Epidermal melanocyte (primary cell): ENCODE data around the gene KLHL18.
"Not testable (repeated sequence)": the region's sequence is repeated elsewhere in the genome, so short reads cannot be mapped to it uniquely, and the experiment has no call there.

ENCODE experiments used
- DNase-seq: peaks from one replicate; pipeline ENCODE4 v3.0.0; 2011; ENCODE audit warnings: low spot score; ENCODE audit not compliant: insufficient read length

KLHL18 gene

GRCh38 chr3:47273564-47273963 lies 9.2 kb upstream of the KLHL18 start:
- no peak for DNase-seq

GRCh38 chr3:47274652-47275051 lies 8.1 kb upstream of the KLHL18 start:
- no peak for DNase-seq

GRCh38 chr3:47276558-47276957 lies 6.2 kb upstream of the KLHL18 start:
- DNase-seq = no peak

GRCh38 chr3:47280519-47280918 lies 2.2 kb upstream of the KLHL18 start:
- no peak for DNase-seq

GRCh38 chr3:47283193-47283537 lies 421 bp downstream of the KLHL18 start:
- no peak for DNase-seq

- DNase-seq = no peak
These were observed 1.0 kb downstream of the KLHL18 start for GRCh38 chr3:47283591-47284364.

- DNase-seq = no peak
These were observed 6.5 kb downstream of the KLHL18 start for GRCh38 chr3:47288966-47289910.

GRCh38 chr3:47291158-47291753 lies 8.5 kb downstream of the KLHL18 start:
- DNase-seq = no peak

GRCh38 chr3:47291754-47292420 lies 9.1 kb downstream of the KLHL18 start:
- not testable (repeated sequence) for DNase-seq

- no peak for DNase-seq
These were observed 11.1 kb downstream of the KLHL18 start for GRCh38 chr3:47293822-47294221.

GRCh38 chr3:47294392-47294791 lies 11.6 kb downstream of the KLHL18 start:
- DNase-seq = no peak

GRCh38 chr3:47295322-47295721 lies 12.6 kb downstream of the KLHL18 start:
- no peak for DNase-seq

GRCh38 chr3:47295976-47296375 lies 13.2 kb downstream of the KLHL18 start:
- no peak for DNase-seq

- DNase-seq = no peak
These were observed 14.0 kb downstream of the KLHL18 start for GRCh38 chr3:47296562-47297302.

GRCh38 chr3:47298439-47298838 lies 15.7 kb downstream of the KLHL18 start:
- no peak for DNase-seq

GRCh38 chr3:47299381-47300318 lies 16.9 kb downstream of the KLHL18 start:
- no peak for DNase-seq

- DNase-seq = no peak
These were observed 18.7 kb downstream of the KLHL18 start for GRCh38 chr3:47301456-47301855.

- DNase-seq = no peak
These were observed 23.3 kb downstream of the KLHL18 start for GRCh38 chr3:47306022-47306421.

GRCh38 chr3:47309231-47309630 lies 26.5 kb downstream of the KLHL18 start:
- DNase-seq = not testable (repeated sequence)

- DNase-seq = no peak
These were observed 27.6 kb downstream of the KLHL18 start for GRCh38 chr3:47310391-47310790.
